NCI-H2081 treated with DMSO at 0.1 percent for 48 hours (cell line): ENCODE data around the gene HBQ1.
"Not testable (repeated sequence)": the region's sequence is repeated elsewhere in the genome, so short reads cannot be mapped to it uniquely, and the experiment has no call there.

Experiments
- DNase-seq: peaks from one replicate; lab custom pipeline; 2025; lab: John Stamatoyannopoulos, UW

Gene HBQ1

GRCh38 chr16:180101-180675 lies at the start of gene HBQ1:
HBQ1 (plus strand) TSS chr16:180459; CDS start chr16:180487, 28 bp downstream.
- DNase-seq = no peak

GRCh38 chr16:130533-131173 lies 49.6 kb upstream of the HBQ1 start:
- no peak for DNase-seq

GRCh38 chr16:132120-132519 lies 48.1 kb upstream of the HBQ1 start:
- no peak for DNase-seq

GRCh38 chr16:133716-134115 lies 46.5 kb upstream of the HBQ1 start:
- DNase-seq = no peak

GRCh38 chr16:138049-138417 lies 42.2 kb upstream of the HBQ1 start:
- no peak for DNase-seq

GRCh38 chr16:140175-140857 lies 39.9 kb upstream of the HBQ1 start:
- DNase-seq = no peak

GRCh38 chr16:142405-142967 lies 37.8 kb upstream of the HBQ1 start:
- DNase-seq = no peak

GRCh38 chr16:143047-143446 lies 37.2 kb upstream of the HBQ1 start:
- DNase-seq = no peak

GRCh38 chr16:143456-143855 lies 36.8 kb upstream of the HBQ1 start:
- DNase-seq = no peak

GRCh38 chr16:144797-145252 lies 35.4 kb upstream of the HBQ1 start:
- DNase-seq = no peak

- DNase-seq = no peak
Observed at GRCh38 chr16:146646-147045, 33.6 kb upstream of the HBQ1 start.

GRCh38 chr16:149024-149660 lies 31.1 kb upstream of the HBQ1 start:
- DNase-seq = no peak

- no peak for DNase-seq
Observed at GRCh38 chr16:152141-153128, 27.8 kb upstream of the HBQ1 start, which contains the start of gene HBZ. HBZ (plus strand) TSS chr16:152644; CDS start chr16:152910, 266 bp downstream.

GRCh38 chr16:153129-153521 lies 27.1 kb upstream of the HBQ1 start:
- not testable (repeated sequence) for DNase-seq

GRCh38 chr16:153550-154216 lies 26.6 kb upstream of the HBQ1 start:
- not testable (repeated sequence) for DNase-seq

GRCh38 chr16:154217-155030 lies 25.8 kb upstream of the HBQ1 start:
- DNase-seq = no peak

- no peak for DNase-seq
Observed at GRCh38 chr16:155031-155398, 25.2 kb upstream of the HBQ1 start.

- DNase-seq = no peak
Observed at GRCh38 chr16:159136-159849, 21.0 kb upstream of the HBQ1 start.

GRCh38 chr16:160242-160641 lies 20.0 kb upstream of the HBQ1 start:
- DNase-seq = not testable (repeated sequence)
